NCI-H2107 treated with DMSO at 0.1 percent for 48 hours (cell line): ENCODE measurements around the gene SETD1A.
A peak's percentile ranks its signal among the peaks of the same experiment; 100 is the strongest.

Experiments
- DNase-seq: peaks from one replicate; lab custom pipeline; 2025; ENCODE audit not compliant: unreplicated experiment; lab: John Stamatoyannopoulos, UW

Gene SETD1A

DNA sequence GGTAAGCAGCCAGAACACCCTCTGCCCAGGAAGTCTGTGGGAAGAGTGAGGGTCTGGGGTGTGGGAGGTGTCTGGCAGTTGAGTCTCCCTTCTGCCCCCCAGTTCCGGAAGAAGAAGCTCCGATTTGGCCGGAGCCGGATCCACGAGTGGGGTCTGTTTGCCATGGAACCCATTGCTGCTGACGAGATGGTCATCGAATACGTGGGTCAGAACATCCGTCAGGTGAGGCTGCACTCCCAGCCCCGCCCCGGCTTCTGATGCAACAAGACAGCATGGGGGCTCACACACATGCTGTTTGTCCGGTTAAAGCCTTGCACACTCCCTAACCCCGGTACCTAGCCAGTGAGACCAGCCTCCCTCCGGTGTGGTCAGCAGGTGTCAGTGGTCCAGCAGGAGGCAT is 23.4 kb downstream of the SETD1A start:
- no peak for DNase-seq

- no peak for DNase-seq
These were observed 25.2 kb downstream of the SETD1A start for GRCh38 chr16:30982548-30983288.

DNA sequence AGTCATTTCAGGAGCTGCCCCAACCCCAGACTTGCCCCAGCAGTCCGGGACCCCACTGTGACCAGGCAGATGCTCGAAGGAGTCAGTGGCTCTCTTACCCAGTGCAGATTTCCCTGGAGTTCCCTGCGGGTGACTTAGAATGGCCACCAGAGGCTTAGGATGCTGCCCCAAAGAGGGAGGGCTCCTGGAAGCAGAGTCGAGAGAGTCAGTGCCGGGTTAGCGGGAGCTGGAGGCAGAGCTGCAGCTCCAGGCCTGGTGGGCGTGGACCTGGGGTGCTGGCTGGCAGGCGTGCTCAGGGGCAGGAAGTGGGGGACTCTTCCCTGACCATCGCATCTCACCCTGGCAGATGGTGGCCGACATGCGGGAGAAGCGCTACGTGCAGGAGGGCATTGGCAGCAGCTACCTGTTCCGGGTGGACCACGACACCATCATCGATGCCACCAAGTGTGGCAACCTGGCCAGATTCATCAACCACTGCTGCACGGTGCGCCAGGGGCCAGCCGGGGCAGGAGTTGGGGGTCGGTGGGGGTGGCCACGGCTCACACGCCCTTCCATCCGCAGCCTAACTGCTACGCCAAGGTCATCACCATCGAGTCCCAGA is 25.8 kb downstream of the SETD1A start:
- no peak for DNase-seq

GRCh38 chr16:30983898-30984610 is 26.5 kb downstream of the SETD1A start:
- no peak for DNase-seq

DNA sequence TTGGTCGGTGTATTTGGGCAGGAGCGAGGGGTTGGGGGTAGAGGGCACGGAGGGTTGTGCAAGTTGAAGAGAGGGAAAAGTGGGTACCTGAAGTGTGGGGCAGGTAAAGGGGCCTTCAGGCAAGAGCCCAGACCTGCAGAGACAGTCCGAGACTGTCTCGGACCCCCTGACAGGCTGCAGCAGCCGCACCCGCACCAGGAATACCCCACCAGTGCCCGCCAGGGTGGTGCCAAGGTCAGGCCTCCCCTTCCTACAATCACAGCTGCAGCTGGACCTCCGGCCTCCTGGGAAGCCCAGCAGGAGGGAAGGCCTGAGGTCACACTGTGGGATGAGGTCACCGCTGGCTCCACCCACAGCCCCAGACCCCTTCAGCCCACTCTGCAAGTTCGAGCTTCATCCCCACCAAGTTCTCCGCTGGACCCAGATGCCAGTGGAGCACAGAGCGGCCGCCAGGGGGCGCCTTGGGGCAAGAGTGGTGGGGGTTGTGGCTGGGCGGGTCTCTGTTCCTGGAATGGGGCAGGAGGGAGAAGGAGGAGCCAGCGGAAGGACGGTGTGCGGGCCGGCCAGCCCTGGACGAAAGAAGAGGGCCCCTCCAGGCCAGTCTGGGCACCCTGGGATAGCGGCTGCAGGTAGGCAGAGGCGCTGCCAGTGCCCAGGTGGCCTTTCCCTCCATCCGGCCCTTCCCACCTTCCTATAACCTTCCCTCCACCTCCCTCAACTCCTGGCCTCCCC is 27.3 kb downstream of the SETD1A start, which contains the start of gene HSD3B7:
HSD3B7 (plus strand) TSS at position 539 of the 732 bp plus-strand sequence. CDS start 452 bp downstream, outside the sequence.
- peak; percentile 53 for DNase-seq

- peak; percentile 76 for DNase-seq
These were observed 28.0 kb downstream of the SETD1A start for GRCh38 chr16:30985401-30986128.

DNA sequence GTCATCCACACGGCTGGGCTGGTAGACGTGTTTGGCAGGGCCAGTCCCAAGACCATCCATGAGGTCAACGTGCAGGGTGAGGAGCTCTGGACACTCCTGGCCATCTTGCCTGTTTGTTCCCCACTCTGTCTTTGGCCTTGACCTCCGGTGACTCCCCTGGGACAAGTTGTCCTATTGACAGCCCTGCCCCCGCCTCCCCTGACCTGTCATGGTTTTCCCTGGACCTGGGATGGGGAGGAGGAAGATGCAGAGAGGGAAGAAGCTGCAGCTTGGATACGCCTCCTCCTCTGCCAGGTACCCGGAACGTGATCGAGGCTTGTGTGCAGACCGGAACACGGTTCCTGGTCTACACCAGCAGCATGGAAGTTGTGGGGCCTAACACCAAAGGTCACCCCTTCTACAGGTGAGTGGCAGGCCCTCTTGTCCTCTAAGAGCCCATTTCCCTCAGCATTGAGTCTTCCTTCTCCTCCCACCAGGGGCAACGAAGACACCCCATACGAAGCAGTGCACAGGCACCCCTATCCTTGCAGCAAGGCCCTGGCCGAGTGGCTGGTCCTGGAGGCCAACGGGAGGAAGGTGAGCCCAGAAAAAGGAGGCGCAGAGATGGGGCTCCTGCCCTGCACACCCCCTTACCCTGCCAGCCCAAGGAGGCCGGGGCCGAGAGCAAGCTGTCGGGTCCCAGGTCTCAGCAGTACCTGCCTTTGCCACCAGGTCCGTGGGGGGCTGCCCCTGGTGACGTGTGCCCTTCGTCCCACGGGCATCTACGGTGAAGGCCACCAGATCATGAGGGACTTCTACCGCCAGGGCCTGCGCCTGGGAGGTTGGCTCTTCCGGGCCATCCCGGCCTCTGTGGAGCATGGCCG is 28.8 kb downstream of the SETD1A start:
- no peak for DNase-seq

DNA sequence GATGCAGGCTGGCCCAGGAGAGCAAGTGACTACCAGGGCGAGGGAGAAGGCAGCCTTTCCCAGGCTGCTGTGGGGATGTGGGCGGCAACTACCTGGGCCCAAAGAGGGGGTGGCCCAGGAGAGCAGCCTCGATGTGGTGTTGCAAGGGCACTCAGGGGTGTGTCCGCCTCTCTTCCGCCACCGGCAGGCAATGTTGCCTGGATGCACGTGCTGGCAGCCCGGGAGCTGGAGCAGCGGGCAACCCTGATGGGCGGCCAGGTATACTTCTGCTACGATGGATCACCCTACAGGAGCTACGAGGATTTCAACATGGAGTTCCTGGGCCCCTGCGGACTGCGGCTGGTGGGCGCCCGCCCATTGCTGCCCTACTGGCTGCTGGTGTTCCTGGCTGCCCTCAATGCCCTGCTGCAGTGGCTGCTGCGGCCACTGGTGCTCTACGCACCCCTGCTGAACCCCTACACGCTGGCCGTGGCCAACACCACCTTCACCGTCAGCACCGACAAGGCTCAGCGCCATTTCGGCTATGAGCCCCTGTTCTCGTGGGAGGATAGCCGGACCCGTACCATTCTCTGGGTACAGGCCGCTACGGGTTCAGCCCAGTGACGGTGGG is 30.1 kb downstream of the SETD1A start:
- DNase-seq, result no peak

GRCh38 chr16:30989469-30990047 is 32.0 kb downstream of the SETD1A start:
- no peak for DNase-seq

- no peak for DNase-seq
These were observed 32.6 kb downstream of the SETD1A start for GRCh38 chr16:30990105-30990504.

DNA sequence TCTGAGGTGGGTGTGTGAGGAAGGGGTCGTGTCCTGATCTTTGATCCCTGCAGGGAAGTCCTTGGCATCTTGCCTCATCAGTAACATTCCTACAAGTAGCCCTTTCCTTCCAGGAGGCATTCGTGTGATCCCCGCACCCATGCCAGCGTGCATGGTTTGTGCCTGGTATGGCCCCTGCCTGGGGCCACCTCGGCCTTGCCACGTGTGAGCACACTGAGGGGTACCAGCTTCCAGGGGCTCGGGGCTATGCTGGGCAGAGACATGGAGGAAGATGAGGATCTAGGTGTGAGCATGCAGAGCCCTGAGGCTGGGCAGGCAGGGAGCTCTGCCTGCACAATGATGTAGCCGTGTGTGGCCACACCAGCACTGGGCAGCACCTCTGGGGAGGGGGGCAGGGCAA is 33.5 kb downstream of the SETD1A start:
- DNase-seq, result no peak

DNA sequence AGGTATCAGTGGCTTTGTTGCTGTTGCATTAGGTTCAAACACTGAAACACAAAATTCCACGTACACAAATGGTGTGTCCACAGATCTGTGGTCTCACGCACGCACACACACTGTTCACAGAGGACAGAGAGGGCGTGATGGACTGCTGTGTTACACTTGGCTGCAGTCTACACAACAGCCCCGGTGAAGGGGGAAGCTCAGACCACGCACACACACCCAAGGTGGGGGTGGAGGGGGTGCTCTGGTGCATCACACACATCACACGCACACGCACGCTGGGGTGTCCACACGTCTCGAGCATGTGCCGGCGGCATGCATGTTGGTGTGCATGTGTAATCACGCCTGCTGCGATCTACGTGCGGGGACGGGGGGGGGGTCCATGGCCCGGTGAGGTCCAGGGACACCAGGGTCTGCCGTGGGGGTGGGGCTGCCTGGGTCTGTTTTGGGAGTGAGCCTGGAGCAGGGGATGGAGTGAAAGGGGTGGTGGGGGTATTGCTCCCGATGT is 34.8 kb downstream of the SETD1A start:
- DNase-seq, result no peak

DNA sequence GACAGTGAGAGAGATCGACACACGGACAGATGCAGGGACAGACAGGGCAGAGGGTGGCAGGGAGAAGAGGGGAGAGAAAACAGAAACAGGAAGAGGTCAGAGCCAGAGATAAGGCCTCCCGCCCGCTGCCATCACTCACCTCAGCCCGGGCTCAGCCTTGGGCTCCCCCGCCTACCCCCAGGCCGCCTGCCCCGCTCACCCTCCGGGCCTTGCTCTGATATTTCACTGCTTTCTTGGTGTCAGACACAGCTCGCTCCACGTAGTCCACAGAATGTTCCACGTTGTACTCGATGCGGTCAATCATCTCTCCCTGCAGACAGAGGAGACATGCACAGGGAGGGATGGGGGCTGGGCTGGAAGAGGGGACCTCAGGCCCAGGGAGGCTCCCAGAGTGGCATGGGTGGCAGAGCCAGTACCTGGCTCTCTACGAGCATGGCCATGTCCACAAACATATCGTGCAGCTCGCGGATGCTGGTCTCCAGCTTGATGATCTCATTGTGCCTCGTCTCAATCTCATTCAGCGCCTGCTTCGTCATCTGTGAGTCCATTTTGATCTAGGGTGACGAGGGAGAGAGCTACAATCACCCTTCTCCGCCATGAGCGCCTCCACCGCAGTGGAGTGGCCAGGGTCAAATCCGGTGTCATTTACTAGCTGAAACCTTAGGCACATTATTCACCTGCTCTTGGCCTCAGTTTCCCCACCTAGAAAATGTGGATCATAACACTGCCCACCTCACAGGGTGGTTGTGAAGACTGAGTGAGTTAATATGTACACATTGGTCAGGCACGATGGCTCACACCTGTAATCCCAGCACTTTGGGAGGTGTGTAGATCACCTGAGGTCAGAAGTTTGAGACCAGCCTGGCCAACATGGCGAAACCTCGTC is 35.6 kb downstream of the SETD1A start:
- no peak for DNase-seq

- no peak for DNase-seq
These were observed 38.4 kb downstream of the SETD1A start for GRCh38 chr16:30995927-30996323.

DNA sequence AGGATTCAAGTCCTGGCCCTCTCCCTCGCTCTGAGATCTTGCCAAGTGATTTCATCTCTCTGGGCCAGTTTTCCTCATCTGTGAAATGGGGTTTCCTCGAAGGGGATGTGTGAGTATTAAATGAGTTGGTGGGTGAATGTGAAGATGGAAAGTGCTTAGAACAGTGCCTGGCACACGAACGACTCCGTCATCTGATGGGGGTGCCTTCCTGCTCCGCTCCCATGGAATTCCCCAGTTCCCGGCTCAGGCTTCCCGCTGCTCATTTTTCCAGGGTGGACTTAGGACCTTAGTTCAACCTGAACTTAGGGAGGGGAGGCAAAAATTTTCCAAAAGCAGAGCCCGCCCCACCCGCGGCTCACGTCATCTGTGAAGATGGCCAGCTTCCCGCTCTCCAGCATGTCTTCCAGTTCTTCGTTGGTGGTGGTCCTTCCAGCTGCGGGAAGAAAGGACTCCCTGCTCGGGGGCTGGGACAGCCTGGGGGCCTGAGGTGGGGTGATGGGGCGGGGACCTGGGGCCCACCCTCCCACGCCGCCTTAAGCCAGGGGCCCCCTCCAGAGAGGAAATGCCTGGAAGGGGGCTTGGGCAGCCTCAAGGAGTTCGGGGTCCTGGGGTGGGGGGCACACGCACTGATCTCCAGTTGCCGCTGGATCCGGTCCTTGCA is 38.9 kb downstream of the SETD1A start:
- DNase-seq, result no peak

- no peak for DNase-seq
These were observed 39.6 kb downstream of the SETD1A start for GRCh38 chr16:30996985-30997724.
